HG03025 (cell line): Measurements from ENCODE around the gene SRPK1.
"Not testable (repeated sequence)": the region's sequence is repeated elsewhere in the genome, so short reads cannot be mapped to it uniquely, and the experiment has no call there.

ENCODE experiments used
- ATAC-seq: cut with Tn5 transposase; IDR thresholded peaks from one replicate; pipeline ENCODE4 v1.9.1; 2021; ENCODE audit warnings: mild to moderate bottlenecking, moderate library complexity; ENCODE audit not compliant: unreplicated experiment, low FRiP score

SRPK1 gene

DNA sequence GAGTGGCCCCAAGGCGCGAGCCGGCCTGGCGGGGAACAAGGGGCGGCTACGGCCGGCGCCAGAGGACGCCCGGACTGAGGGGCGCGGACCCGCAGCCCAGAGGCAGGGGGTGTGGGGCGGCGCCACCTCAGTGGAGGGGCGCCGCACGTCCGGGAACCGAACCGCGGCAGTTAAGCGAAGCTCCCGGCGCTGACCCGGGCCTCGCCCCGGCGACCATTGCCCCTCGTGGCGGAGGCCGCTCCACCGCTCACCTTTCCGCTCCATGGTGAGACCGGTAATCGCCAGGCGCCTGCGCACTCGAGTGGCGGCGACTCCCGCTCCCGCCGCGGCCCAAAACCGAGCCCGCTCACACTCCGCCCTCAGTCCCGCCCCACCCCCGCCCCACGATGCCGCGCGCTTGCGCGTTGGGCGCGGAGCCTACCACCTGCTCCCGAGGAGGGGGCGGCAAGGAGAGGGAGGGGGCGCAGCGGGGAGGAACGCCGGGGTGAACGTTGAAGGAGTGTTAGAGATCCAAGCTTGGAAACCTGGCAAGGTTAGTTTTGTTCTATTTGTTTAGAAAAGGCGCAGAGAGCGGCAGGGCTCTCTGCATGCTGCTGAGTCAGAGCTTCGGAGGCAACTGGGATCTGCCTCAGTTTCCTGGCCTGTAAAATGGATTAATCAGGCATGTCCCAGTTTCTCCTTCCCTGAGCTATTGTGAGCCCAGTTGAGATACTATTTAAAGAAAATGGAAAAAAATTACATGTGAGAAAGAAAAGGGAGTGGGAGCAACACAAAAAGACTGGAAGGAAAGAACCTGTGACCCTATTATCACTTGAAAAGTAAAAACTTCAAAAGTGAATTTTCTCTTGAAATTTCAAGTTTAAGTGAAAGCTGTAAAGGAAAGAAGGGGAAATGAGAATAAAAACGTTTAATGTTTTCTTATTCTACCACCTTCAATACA is at the start of gene SRPK1:
Gene SRPK1, minus strand, starts transcription at position 306 of the 940 bp plus-strand sequence. Its CDS starts 42 bp downstream, at position 264.
- ATAC-seq = peak; percentile 61

DNA sequence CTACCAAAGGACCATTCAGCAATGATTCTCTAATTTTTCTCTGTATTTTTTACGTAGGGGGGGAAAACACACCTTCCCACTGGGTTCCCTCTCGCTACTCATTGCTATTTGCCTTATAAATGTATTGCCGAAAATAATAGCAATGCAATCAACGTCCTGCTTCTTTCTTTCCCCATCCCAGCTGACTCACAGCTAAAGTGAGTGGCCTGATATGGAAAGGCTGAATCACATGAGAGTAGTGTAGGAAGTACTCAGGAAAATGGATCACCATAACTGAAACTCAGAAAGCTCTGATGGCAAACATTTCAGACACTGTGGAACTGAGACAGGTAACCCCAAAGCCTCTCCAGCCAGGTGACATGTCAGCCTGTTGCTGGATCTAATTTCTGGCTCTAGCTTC is 49.3 kb upstream of the SRPK1 start:
- ATAC-seq = no peak

DNA sequence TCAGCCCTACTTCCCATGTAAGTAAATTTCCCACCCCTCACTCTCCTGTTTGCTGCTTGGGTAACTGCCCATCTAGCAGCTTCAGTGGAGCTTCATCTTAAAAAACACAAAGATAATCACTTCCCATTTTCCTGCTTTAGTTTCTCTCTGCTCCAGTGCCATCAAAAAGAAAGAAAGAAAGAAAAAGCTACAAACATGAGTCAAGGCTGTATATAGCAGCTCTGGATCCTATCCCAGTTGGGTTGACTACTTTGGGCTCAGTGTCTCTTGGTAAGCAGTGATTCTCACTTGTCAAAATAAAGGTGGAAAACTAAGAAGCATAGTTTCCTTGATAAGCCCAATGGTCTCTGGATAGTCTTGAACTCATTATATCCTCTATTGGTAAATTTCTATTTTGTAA is 48.7 kb upstream of the SRPK1 start:
- no peak for ATAC-seq

DNA sequence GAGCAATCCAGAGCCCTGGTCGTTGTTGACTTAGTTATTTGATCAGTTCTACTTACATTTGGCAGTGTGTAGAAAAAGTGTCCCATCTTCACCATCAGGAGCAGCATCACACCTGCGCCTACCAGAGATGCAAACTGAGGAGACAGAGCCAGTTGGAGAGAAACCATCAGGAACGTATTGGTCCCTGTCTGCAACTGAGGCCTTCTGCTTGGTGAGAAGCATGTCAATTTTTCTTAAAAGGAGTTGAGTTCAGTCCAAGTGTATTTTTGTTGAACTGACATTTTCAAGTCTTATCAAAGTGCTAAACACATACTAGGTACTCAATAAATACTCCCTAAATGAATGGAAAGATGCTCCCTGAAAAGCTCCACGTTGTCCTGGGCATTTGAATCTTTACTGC is 47.9 kb upstream of the SRPK1 start:
- no peak for ATAC-seq

DNA sequence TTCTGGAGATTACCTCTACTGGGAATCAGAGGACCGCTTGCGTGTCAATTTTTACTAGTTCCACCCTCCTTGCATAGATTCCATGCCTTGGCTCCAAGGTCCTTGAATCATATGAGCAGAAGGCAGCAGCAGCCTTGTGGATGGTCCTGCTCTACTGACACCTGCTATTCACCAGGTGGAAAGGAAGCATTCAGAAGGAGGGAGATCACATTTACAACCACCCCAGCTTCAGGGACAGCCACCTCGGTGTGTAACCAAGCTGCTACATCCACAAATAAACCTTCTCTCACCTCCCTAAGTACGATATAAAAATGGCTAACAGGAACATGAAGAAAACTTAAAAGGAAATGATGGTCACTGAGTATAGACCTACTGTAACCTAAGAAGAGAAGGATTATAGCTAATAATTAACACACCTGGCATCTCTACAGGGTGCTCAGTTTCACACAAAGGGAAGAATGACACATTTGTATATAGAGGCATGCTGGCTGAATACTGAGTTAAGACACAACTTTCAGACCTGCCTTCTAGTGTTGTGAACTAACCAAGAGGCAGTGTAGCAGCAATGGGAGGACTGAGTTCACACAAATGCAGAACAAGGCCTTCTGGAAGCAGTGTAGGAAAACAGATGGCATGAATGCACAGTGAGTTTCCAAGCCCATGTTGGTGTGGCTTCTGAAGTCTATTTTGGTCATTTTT is 46.3 kb upstream of the SRPK1 start:
- no peak for ATAC-seq

DNA sequence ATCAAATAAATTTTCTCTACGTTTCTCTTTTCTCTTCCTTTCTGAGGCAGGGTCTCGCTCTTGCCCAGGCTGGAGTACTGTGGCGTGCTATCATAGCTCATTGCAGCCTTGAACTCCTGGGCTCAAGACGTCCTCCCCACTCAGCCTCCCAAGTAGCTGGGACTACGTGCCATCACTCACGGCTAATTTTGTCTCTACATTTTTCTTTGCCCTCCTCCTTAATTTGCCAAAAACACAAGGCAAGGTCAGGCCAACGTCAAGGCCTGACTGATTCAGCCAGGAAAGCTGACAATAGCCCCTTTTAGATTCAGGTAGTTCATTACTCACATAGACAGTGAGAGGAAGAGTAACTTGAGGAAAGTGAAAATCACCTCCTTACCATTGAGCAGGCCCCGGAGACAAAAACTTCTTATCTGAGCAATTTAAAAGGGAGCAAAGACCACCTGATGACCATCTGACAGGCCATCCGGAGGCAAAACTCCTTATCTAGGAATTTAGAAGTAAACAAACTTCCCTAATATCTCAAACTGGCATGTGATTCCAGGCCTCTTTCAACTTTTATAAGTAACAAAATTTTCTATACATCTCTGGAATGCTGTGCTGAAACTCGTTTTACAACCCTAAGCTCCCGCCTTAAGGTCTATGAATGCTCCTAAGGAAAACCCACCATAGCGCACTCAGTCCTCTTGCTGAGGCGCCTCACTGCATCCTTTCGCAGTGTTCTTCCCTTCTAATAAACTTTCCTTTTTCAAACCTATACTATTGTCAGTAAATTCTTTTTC is 42.1 kb upstream of the SRPK1 start:
- ATAC-seq = no peak

DNA sequence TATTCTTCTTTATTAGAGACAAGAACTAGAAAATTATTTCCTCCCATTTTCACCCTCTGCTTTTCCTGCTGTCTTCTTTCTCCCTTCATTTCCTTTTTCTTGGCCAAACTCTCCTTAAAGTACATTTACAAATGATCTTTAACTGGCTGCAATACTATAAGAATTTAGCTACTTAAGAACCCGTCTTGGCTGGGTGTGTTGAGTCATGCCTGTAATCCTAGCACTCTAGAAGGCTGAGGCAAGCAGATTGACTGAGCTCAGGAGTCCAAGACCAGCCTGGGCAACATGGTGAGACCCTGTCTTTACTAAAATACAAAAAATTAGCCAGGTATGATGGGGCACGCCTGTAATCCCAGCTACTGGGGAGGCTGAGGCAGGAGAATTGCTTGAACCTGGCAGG is 39.3 kb upstream of the SRPK1 start:
- ATAC-seq = no peak

DNA sequence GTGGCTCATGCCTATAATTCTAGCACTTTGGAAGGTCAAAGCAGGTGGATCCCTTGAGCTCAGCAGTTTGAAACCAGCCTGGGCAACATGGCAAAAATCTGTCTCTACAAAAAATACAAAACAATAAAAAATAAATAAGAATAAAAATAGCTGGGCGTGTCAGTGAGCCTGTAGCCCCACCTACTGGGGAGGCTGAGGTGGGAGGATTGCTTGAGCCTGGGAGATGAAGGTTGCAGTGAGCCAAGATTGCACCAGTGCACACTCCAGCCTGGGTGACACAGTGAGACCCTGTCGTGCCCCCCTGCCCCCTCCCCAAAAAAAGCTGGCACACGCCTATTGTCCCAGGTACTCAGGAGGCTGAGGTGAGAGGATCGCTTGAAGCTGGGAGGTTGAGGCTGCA is 35.1 kb upstream of the SRPK1 start:
- no peak for ATAC-seq

DNA sequence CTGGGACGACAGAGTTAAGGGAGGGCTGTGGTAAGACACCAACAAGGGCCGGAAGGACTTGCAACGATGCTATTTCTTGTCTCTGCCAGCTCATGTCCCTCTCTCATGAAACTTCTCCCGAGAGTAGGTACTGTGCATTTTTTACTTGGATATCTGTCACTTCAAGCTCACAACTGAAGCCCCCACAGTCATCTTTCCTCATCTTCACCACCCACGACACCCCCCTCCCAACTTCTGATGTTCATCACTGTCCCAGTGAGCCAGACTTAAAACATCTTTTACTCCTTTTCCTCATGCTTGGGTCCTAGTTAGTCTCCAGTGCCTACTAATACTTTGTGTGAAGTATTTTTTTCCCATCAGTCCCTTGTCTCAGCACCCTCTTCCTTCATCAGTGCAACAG is 34.6 kb upstream of the SRPK1 start:
- no peak for ATAC-seq

DNA sequence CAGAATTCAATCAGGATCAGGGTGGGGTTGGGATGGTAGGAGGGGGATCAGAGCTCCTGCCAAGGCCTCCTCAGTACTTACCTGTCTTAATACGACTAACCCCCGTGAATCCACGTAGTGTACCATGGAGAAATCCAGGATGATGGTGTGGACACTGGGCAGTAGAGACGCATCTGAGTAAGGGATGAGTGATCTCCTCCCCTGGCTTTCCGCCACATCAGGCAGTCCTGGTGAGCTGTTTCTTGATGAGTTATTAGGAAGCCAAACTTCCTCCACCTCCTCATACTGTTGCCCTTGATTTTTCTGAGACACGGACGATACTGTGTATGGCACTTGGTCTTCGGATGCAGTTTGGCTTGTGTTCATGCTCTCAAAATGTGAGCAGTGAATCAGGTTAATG is 34.2 kb upstream of the SRPK1 start:
- ATAC-seq = no peak

DNA sequence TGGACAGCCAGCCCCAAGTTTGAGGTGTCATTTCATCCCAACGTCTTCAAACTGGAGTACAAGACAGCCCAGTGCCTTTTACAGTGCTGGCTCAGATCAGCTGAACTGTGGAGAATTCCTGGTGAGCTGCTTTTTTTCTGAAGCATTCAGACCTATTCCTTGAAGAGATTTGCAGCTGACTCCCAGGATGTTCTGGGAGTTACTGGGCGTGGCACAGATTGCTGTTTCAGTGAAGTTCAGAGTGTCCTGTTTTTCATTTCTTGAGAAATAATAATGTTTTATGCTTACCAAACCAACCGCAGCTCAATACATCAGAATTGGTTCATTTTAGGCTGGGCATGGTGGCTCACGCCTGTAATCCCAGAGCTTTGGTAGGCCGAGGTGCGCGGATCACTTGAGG is 33.4 kb upstream of the SRPK1 start:
- ATAC-seq = no peak

DNA sequence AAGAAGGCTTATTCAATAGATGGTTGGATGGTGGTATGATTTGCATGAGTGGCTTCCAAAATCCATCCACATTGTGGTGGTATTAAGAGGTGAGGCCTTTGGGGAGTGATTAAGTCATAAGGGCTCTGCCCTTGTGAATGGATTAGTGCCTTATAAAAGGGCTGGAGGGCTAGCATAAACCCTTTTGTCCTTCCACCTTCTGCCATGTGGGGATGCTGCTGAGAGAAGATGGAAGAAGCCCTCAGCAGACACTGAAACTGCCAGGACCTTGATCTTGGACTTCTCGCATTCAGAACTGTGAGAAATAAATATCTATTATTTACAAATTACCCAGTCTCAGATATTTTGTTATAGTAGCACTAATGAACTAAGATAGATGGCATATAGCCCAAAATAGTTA is 27.8 kb upstream of the SRPK1 start:
- ATAC-seq = no peak

DNA sequence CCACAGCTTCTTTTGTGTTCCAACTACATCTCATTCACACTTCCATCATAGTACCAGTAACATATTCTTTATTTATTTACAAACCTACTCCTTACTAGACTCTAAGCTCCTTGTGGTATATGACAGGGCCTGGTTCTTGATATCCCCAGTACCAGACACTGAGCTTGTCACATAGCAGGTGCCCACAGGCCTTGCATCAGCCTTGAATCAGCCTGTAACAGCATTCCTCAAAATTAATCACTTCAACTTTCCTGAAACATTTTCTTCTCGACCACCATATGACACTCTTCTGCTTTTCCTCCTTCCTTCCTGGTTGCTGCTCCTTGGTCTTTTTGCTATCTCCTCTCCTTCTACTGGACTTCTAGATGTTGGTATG is 24.7 kb upstream of the SRPK1 start:
- ATAC-seq = no peak

DNA sequence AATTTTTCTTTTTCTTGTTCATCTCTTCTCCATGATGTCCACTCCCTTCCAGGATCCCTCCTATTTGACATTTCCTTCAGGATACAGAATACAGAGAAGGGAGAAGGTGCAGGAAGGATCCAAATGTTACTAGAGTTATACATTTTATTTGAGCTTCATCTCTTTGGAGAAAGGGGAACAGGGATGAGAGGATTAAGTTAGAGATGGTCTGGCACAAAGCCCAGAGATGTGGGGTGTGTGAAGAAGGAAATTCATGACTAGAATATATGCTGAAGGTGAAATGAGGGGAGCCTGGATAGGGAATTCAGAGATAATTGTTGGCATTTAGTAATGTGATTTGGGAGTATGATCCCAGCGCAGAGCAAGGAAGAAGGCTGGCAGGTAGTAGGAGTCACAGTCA is 22.5 kb upstream of the SRPK1 start:
- ATAC-seq = no peak

DNA sequence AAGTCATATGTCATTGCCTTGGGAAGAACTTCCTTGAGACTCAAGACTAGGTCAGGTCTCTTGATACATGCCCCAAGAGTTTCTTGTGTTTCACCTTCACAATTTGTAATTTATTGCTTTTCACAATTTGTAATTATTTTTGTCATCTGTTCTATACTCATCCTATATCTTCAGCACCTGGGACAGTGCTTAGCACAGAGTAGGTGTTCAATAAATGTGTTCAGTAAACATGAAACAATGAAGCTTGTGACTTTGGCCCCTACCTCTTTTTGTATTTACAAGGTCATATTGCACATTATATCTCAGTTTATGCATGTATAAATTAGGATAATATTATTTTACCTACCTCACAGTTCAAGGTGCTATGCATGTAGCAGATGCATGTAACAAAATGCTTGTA is 21.5 kb upstream of the SRPK1 start:
- no peak for ATAC-seq

DNA sequence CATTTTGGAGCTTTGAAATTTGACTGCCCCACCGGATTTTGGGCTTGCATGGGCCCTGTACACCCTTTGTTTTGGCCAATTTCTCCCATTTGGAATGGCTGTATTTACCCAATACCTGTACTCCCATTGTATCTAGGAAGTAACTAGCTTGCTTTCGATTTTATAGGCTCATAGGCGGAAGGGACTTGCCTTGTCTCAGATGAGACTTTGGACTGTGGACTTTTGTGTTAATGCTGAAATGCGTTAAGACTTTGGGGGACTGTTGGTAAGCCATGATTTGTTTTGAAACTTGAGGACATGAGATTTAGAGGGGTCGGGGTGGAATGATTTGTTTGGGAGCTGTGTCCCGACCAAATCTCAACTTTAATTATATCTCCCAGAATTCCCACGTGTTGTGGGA is 20.3 kb upstream of the SRPK1 start:
- not testable (repeated sequence) for ATAC-seq

DNA sequence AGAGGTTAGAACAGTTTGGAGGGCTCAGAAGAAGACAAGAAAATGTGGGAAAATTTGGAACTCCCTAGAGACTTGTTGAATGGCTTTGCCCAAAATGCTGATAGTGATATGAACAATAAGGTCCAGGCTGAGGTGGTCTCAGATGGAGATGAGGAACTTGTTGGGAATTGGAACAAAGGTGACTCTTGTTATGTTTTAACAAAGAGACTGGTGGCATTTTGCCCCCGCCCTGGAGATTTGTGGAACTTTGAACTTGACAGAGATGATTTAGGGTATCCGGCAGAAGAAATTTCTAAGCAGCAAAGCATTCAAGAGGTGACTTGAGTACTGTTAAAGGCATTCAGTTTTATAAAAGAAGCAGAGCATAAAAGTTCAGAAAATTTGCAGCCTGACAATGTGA is 19.1 kb upstream of the SRPK1 start:
- not testable (repeated sequence) for ATAC-seq

DNA sequence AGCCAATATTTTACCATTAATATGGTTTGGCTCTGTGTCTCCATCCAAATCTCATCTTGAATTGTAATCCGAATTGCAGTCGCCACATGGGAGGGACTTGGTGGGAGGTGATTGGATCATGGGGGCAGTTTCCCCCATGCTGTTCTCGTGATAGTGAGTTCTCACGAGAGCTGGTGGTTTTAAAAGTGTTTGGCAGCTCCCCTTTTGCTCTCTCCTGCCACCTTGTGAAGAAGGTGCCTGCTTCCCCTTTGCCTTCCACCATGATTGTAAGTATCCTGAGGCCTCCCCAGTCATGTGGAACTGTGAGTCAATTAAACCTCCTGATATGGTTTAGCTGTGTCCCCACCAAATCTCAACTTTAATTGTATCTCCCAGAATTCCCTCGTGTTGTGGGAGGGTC is 18.4 kb upstream of the SRPK1 start:
- ATAC-seq = not testable (repeated sequence)

DNA sequence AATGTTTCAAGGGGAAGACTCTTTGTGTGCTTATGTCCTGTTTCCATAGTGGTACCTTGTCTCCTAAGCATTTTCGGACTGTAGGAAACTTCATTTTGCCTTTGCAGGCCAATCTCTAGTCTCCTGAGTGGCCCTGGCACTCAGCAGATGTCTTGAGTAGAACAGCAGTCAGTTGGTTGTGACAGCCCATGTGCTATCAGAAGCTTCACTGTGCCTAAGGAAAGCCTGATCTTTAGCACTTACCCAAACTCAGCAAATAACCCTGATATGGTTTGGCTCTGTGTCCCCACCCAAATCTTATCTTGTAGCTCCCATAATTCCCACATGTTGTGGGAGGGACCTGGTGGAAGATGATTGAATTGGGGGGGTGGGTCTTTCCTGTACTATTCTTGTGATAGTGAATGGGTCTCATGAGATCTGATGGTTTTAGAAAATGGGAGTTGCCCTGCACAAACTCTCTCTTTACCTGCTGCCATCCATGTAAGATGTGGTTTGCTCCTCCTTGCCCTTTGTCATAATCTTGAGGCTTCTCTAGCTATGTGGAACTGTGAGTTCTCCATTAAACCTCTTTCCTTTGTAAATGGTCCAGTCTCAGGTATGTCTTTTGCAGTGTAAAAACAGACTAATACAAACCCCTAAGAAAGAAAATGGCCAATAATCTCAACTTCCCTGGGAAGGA is 15.9 kb upstream of the SRPK1 start:
- no peak for ATAC-seq

DNA sequence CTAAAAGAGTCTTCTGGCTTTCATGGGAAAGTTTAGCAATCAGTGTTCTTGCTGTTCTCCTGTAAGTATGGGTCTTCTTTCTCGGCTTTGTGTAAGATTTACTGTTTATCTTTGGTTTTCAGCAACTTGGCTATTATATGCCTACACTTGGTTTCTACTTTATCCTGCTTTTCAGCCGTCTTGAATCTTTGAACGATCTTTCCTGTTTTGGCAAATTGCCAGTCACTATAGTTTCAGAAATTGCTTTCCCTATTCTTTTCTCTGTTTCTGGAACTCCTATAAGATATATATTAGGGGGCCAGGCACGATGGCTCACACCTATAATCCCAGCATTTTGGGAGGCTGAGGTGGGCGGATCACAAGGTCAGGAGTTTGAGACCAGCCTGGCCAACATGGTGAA is 14.6 kb upstream of the SRPK1 start:
- ATAC-seq = no peak

DNA sequence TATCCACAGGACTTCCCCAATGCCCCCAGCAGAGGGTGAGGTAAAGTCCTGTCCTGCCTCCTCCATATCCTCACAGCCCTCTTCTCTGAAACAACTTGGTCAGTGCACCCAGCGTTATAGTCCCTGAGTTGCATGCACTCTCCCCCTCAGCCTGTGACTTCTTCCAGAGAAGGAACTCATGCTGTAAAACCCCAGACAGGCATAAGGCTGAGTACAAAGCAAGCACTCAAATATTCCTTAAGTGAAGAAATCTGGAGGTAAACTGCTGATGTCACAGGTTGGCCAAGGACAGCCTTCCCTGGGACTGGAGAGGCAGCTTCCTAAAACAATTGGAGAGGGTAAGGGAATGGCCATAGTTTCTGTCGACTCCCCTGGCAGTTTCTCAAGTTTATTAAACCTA is 12.9 kb upstream of the SRPK1 start:
- ATAC-seq = no peak
